GM23248 (cell line): ENCODE data around the gene OR2T8. TPM values are rescaled to one million over a fixed set of nuclear protein-coding genes. Genes with fewer than 3 reads are reported as not detected.

Experiments
- DNase-seq: peaks from one replicate; pipeline ENCODE4 v3.0.0-alpha.2; 2015
- H2AFZ ChIP-seq: fragments of 200-600 bp; sonication (generic); 2 replicates; pipeline ENCODE4 v1.6.1; 2016; ENCODE audit warnings: antibody characterized with exemption
- H3F3A ChIP-seq: fragments of 200-600 bp; sonication (generic); 2 replicates; pipeline ENCODE4 v1.6.1; 2016; ENCODE audit warnings: mild to moderate bottlenecking, antibody characterized with exemption, mixed run types; ENCODE audit not compliant: insufficient read depth
- H3K27ac ChIP-seq: fragments of 200-600 bp; sonication (generic); 2 replicates; pipeline ENCODE4 v1.5.1; 2016; ENCODE audit warnings: mild to moderate bottlenecking
- H3K27me3 ChIP-seq: fragments of 200-600 bp; sonication (generic); replicated peaks from 2 replicates; pipeline ENCODE4 v1.6.1; 2016; ENCODE audit warnings: mild to moderate bottlenecking; ENCODE audit not compliant: insufficient read depth
- H3K36me3 ChIP-seq: fragments of 200-600 bp; sonication (generic); 2 replicates; pipeline ENCODE4 v1.6.1; 2016; ENCODE audit warnings: low read depth, mild to moderate bottlenecking
- H3K4me1 ChIP-seq: fragments of 200-600 bp; sonication (generic); 2 replicates; pipeline ENCODE4 v1.6.1; 2016; ENCODE audit warnings: mild to moderate bottlenecking; ENCODE audit not compliant: insufficient read depth
- H3K4me2 ChIP-seq: fragments of 200-600 bp; sonication (generic); one replicate; pipeline ENCODE4 v1.6.1; 2016; ENCODE audit warnings: mild to moderate bottlenecking; ENCODE audit not compliant: unreplicated experiment
- H3K4me3 ChIP-seq: fragments of 200-600 bp; sonication (generic); 2 replicates; pipeline ENCODE4 v1.5.1; 2016; ENCODE audit warnings: mild to moderate bottlenecking
- H3K79me2 ChIP-seq: fragments of 200-600 bp; sonication (generic); 2 replicates; pipeline ENCODE4 v1.6.1; 2016; ENCODE audit warnings: mild to moderate bottlenecking; ENCODE audit not compliant: insufficient read depth
- H3K9ac ChIP-seq: fragments of 200-600 bp; sonication (generic); 2 replicates; pipeline ENCODE4 v1.6.1; 2016; ENCODE audit warnings: mild to moderate bottlenecking
- H3K9me2 ChIP-seq: fragments of 200-600 bp; sonication (generic); 2 replicates; pipeline ENCODE4 v1.6.1; 2016; ENCODE audit warnings: mixed run types, mild to moderate bottlenecking, moderate library complexity; ENCODE audit not compliant: insufficient read depth
- H3K9me3 ChIP-seq: fragments of 200-600 bp; sonication (generic); one replicate; pipeline ENCODE4 v1.6.1; 2017; ENCODE audit warnings: low read depth
- H4K20me1 ChIP-seq: fragments of 200-600 bp; sonication (generic); 2 replicates; pipeline ENCODE4 v1.6.0; 2016; ENCODE audit not compliant: insufficient read depth
- EZH2 ChIP-seq: fragments of 200-600 bp; sonication (generic); IDR thresholded peaks from 2 replicates; pipeline ENCODE4 v1.6.1; 2018; ENCODE audit warnings: antibody characterized with exemption, mild to moderate bottlenecking; ENCODE audit not compliant: insufficient read depth, poor library complexity, severe bottlenecking
- EZH2phosphoT487 ChIP-seq: fragments of 200-600 bp; sonication (generic); IDR thresholded peaks from 2 replicates; pipeline ENCODE4 v1.6.1; 2018; ENCODE audit warnings: antibody characterized with exemption, moderate library complexity, mild to moderate bottlenecking, low read depth; ENCODE audit not compliant: insufficient read depth
- WGBS, 2 experiments: methylation state at CpG; one replicate each; pipeline ENCODE4 v1.1.6; 2015 to 2017; ENCODE audit warnings: low lambda C conversion rate in 2 of 2, low coverage in 1 of 2; ENCODE audit errors: missing lambda C conversion rate in 2 of 2; 5-methylcytosine and 5-hydroxymethylcytosine counted together
- in situ Hi-C: fragments of 300-500 bp; cut with MboI; formaldehyde crosslinking; loops from 2 replicates; pipeline ENCODE4 v1.15.0; 2020
- polyA plus RNA-seq: library from polyadenylated mRNA; unstranded; fragments of >200 nt; fragmentation: Nextera tagmentation; extraction: Ambion mirVana; gene quantifications from 2 replicates; pipeline ENCODE4 v1.2.1, GENCODE V29; 2016
- total RNA-seq: library from RNA; depleted of rRNA; stranded (reverse); fragments of >200 nt; shearing (Covaris generic); gene quantifications from 2 replicates; pipeline ENCODE4 v1.2.3, GENCODE V29; 2014

Gene OR2T8
- total and polyA plus RNA-seq, 2 experiments from 2014 or later = not detected

DNA sequence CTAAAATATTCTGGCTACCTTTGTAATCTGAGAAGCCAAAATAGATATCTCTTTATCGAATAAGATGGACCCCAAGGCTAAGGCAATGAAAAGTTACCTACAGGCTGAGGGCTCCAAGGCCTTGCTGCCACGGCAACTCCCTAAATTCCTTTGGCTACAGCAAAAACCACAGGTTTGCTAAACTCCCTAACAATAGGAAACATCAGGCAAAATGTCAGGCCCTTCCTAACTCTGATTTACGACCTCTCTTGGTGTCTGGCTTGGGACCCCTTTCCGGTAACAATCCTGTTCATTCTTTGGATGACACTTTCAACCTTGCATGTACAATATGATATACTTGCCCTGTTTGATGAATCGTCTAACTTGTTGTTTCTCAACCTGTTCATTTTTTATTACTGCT lies 11.3 kb upstream of the OR2T8 start:
- Histone ChIP-seq H3K36me3 (no peaks in the 10 kb centered on the region), H3F3A (no peaks in the 10 kb centered on the region), H3K9me3 (no peaks in the 10 kb centered on the region), H3K79me2 (no peaks in the 10 kb centered on the region), H3K27ac (no peak overlapping the region), H3K9ac (no peak overlapping the region), H3K4me2 (no peak overlapping the region), H3K4me1 (no peaks in the 10 kb centered on the region), H3K9me2 (no peaks in the 10 kb centered on the region), H4K20me1 (no peaks in the 10 kb centered on the region), H2AFZ (no peak overlapping the region), H3K4me3 (no peak overlapping the region), H3K27me3 (no peaks in the 10 kb centered on the region)
- in situ Hi-C loops = no loop called here
- no peak for DNase-seq
- no peak for TF ChIP-seq EZH2phosphoT487
- 26 to 34% methylated on average over 5 of the region's 5 CpGs for WGBS, 2 experiments

- Histone ChIP-seq H3K4me3 (no peak overlapping the region), H3K27ac (no peak overlapping the region), H4K20me1 (no peaks in the 10 kb centered on the region), H3K9me3 (no peaks in the 10 kb centered on the region), H3F3A (no peaks in the 10 kb centered on the region), H2AFZ (no peak overlapping the region), H3K27me3 (no peaks in the 10 kb centered on the region), H3K9ac (no peak overlapping the region), H3K4me2 (no peak overlapping the region), H3K36me3 (no peaks in the 10 kb centered on the region), H3K9me2 (no peaks in the 10 kb centered on the region), H3K4me1 (no peaks in the 10 kb centered on the region), H3K79me2 (no peaks in the 10 kb centered on the region)
- TF ChIP-seq EZH2phosphoT487 (no peak), EZH2 (no peak)
- no peak for DNase-seq
- 3 to 5% methylated on average over 2 of the region's 2 CpGs for WGBS, 2 experiments
- in situ Hi-C loops = no loop called here
Observed at GRCh38 chr1:247913786-247914185, 6.3 kb upstream of the OR2T8 start.

GRCh38 chr1:247914941-247915662 lies 5.0 kb upstream of the OR2T8 start:
- no peak overlapping the region for H3K27ac ChIP-seq
- no peaks in the 10 kb centered on the region for H3K9me2 ChIP-seq
- no peaks in the 10 kb centered on the region for H3F3A ChIP-seq
- no peak for DNase-seq
- no peaks in the 10 kb centered on the region for H3K9me3 ChIP-seq
- H4K20me1 ChIP-seq = no peaks in the 10 kb centered on the region
- 31 to 36% methylated on average over 4 of the region's 4 CpGs for WGBS, 2 experiments
- TF ChIP-seq EZH2phosphoT487 = no peak
- no peak for TF ChIP-seq EZH2
- no peaks in the 10 kb centered on the region for H3K79me2 ChIP-seq
- no peak overlapping the region for H2AFZ ChIP-seq
- no peaks in the 10 kb centered on the region for H3K27me3 ChIP-seq
- H3K9ac ChIP-seq = no peak overlapping the region
- no peaks in the 10 kb centered on the region for H3K36me3 ChIP-seq
- no peak overlapping the region for H3K4me2 ChIP-seq
- no peak overlapping the region for H3K4me3 ChIP-seq
- in situ Hi-C loops = no loop called here
- H3K4me1 ChIP-seq = no peaks in the 10 kb centered on the region

DNA sequence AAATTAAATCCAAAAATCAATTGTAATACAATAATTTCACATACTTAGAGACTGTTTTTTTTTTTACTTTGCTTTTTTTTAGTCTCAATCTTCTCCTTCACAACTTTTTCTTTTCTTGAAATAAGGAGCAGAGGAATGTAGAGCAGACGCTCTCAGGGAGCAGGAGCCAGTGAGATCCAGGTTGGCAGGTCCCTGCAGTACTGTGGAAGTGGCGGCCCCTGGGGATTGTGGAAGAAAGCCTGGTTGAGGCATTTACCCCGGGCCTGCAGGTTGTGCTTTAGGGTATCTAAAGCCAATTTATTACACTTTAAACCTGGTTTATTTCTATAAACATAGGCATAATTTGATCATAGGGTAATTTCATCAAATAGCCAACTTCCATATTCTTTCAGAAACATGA lies 3.9 kb downstream of the OR2T8 start:
- in situ Hi-C loops = no loop called here
- Histone ChIP-seq H3K4me2 (no peak overlapping the region), H2AFZ (no peak overlapping the region), H3K9me3 (no peaks in the 10 kb centered on the region), H3K27ac (no peak overlapping the region), H3K79me2 (no peaks in the 10 kb centered on the region), H3K4me3 (no peak overlapping the region), H3F3A (no peaks in the 10 kb centered on the region), H3K9me2 (no peaks in the 10 kb centered on the region), H3K36me3 (no peaks in the 10 kb centered on the region), H3K4me1 (no peaks in the 10 kb centered on the region), H3K9ac (no peak overlapping the region), H3K27me3 (no peaks in the 10 kb centered on the region), H4K20me1 (no peaks in the 10 kb centered on the region)
- WGBS, 2 experiments = 0 to 10% methylated on average over 3 of the region's 3 CpGs
- DNase-seq = no peak
- no peak for TF ChIP-seq EZH2phosphoT487
- no peak for TF ChIP-seq EZH2
